ENCODE measurements around the gene CDON.

DNA sequence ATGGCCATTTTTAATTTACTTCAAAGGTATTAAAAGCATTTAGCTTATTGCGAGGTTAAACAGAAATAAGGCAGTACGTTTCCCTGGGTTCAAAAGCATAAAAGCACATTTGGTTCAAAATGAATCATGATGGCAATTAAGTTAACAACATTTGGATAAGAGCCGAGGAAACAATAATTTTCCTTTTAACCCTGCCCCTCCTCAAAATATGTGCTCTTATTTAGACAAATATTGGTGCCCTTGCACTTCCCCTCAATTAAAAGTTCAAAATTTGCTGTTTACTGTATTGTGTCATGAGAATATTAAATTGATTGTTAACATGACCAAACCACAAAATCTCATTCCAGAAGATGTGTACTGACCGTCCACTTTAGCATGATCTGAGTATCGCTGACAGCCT is 68.2 kb downstream of the CDON start:
- TF ChIP-seq GABPB1 (CRISPR knock-in tag; IDR thresholded peaks at IDR 0.05) = no peak
- TF ChIP-seq, protein P1, sequence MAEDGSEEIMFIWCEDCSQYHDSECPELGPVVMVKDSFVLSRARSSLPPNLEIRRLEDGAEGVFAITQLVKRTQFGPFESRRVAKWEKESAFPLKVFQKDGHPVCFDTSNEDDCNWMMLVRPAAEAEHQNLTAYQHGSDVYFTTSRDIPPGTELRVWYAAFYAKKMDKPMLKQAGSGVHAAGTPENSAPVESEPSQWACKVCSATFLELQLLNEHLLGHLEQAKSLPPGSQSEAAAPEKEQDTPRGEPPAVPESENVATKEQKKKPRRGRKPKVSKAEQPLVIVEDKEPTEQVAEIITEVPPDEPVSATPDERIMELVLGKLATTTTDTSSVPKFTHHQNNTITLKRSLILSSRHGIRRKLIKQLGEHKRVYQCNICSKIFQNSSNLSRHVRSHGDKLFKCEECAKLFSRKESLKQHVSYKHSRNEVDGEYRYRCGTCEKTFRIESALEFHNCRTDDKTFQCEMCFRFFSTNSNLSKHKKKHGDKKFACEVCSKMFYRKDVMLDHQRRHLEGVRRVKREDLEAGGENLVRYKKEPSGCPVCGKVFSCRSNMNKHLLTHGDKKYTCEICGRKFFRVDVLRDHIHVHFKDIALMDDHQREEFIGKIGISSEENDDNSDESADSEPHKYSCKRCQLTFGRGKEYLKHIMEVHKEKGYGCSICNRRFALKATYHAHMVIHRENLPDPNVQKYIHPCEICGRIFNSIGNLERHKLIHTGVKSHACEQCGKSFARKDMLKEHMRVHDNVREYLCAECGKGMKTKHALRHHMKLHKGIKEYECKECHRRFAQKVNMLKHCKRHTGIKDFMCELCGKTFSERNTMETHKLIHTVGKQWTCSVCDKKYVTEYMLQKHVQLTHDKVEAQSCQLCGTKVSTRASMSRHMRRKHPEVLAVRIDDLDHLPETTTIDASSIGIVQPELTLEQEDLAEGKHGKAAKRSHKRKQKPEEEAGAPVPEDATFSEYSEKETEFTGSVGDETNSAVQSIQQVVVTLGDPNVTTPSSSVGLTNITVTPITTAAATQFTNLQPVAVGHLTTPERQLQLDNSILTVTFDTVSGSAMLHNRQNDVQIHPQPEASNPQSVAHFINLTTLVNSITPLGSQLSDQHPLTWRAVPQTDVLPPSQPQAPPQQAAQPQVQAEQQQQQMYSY (CRISPR knock-in tag; IDR thresholded peaks at IDR 0.05) = no peak
- TF ChIP-seq, protein P2, sequence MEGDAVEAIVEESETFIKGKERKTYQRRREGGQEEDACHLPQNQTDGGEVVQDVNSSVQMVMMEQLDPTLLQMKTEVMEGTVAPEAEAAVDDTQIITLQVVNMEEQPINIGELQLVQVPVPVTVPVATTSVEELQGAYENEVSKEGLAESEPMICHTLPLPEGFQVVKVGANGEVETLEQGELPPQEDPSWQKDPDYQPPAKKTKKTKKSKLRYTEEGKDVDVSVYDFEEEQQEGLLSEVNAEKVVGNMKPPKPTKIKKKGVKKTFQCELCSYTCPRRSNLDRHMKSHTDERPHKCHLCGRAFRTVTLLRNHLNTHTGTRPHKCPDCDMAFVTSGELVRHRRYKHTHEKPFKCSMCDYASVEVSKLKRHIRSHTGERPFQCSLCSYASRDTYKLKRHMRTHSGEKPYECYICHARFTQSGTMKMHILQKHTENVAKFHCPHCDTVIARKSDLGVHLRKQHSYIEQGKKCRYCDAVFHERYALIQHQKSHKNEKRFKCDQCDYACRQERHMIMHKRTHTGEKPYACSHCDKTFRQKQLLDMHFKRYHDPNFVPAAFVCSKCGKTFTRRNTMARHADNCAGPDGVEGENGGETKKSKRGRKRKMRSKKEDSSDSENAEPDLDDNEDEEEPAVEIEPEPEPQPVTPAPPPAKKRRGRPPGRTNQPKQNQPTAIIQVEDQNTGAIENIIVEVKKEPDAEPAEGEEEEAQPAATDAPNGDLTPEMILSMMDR (IDR thresholded peaks at IDR 0.05) = no peak
- TF ChIP-seq PRRX2 (CRISPR knock-in tag; IDR thresholded peaks at IDR 0.05) = no peak
- TF ChIP-seq TEAD4 (CRISPR knock-in tag; IDR thresholded peaks at IDR 0.05) = no peak
- TF ChIP-seq, protein P3, sequence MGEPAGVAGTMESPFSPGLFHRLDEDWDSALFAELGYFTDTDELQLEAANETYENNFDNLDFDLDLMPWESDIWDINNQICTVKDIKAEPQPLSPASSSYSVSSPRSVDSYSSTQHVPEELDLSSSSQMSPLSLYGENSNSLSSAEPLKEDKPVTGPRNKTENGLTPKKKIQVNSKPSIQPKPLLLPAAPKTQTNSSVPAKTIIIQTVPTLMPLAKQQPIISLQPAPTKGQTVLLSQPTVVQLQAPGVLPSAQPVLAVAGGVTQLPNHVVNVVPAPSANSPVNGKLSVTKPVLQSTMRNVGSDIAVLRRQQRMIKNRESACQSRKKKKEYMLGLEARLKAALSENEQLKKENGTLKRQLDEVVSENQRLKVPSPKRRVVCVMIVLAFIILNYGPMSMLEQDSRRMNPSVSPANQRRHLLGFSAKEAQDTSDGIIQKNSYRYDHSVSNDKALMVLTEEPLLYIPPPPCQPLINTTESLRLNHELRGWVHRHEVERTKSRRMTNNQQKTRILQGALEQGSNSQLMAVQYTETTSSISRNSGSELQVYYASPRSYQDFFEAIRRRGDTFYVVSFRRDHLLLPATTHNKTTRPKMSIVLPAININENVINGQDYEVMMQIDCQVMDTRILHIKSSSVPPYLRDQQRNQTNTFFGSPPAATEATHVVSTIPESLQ (CRISPR knock-in tag; IDR thresholded peaks at IDR 0.05) = no peak
- TF ChIP-seq ZNF138 (CRISPR knock-in tag; conservative IDR thresholded peaks at IDR 0.05) = no peak
- TF ChIP-seq, protein P4, sequence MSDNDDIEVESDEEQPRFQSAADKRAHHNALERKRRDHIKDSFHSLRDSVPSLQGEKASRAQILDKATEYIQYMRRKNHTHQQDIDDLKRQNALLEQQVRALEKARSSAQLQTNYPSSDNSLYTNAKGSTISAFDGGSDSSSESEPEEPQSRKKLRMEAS (CRISPR knock-in tag; IDR thresholded peaks at IDR 0.05) = no peak
- TF ChIP-seq FOXJ3 (CRISPR knock-in tag; IDR thresholded peaks at IDR 0.05; ENCODE audit: borderline replicate concordance) = no peak
- TF ChIP-seq, protein P5, sequence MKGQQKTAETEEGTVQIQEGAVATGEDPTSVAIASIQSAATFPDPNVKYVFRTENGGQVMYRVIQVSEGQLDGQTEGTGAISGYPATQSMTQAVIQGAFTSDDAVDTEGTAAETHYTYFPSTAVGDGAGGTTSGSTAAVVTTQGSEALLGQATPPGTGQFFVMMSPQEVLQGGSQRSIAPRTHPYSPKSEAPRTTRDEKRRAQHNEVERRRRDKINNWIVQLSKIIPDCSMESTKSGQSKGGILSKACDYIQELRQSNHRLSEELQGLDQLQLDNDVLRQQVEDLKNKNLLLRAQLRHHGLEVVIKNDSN (CRISPR knock-in tag; IDR thresholded peaks at IDR 0.05) = no peak
- TF ChIP-seq, protein P6, sequence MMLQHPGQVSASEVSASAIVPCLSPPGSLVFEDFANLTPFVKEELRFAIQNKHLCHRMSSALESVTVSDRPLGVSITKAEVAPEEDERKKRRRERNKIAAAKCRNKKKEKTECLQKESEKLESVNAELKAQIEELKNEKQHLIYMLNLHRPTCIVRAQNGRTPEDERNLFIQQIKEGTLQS (CRISPR knock-in tag; conservative IDR thresholded peaks at IDR 0.05) = no peak
- no peak for TF ChIP-seq JUN (CRISPR knock-in tag; IDR thresholded peaks at IDR 0.05)
